HEK293T (cell line): ENCODE measurements around the gene TRRAP.

Source experiments
- BHLHE40 ChIP-seq: fragments of 450-650 bp; IDR thresholded peaks from 2 replicates; pipeline ENCODE4 v1.6.1; 2016; ENCODE audit warnings: mild to moderate bottlenecking, moderate library complexity, borderline replicate concordance
- L3MBTL2 ChIP-seq: fragments of 450-650 bp; conservative IDR thresholded peaks from 2 replicates; pipeline ENCODE4 v1.6.1; 2016; ENCODE audit warnings: mild to moderate bottlenecking

- TF ChIP-seq BHLHE40 (no peak), L3MBTL2 (no peak)
Observed at GRCh38 chr7:99000904-99001465, 122.7 kb downstream of the TRRAP start.
